ENCODE results near the gene TTC9B.
"Not testable (repeated sequence)": the region's sequence is repeated elsewhere in the genome, so short reads cannot be mapped to it uniquely, and the experiment has no call there.

Gene TTC9B

GRCh38 chr19:40232949-40233810 is 15.0 kb upstream of the TTC9B start:
- no peak for DNase-seq

GRCh38 chr19:40232479-40232878 is 14.3 kb upstream of the TTC9B start:
- no peak for DNase-seq

GRCh38 chr19:40231544-40232424 is 13.6 kb upstream of the TTC9B start:
- peak; percentile 34 for DNase-seq

- DNase-seq: no peak
Observed at GRCh38 chr19:40231057-40231456, 12.9 kb upstream of the TTC9B start.

GRCh38 chr19:40229926-40230417 is 11.8 kb upstream of the TTC9B start:
- no peak for DNase-seq

- DNase-seq: no peak
Observed at GRCh38 chr19:40229484-40229883, 11.3 kb upstream of the TTC9B start.

GRCh38 chr19:40228863-40229262 is 10.7 kb upstream of the TTC9B start:
- no peak for DNase-seq

GRCh38 chr19:40228346-40228745 is 10.2 kb upstream of the TTC9B start:
- DNase-seq: no peak

- DNase-seq: no peak
Observed at GRCh38 chr19:40225440-40226305, 7.5 kb upstream of the TTC9B start.

- no peak for DNase-seq
Observed at GRCh38 chr19:40224342-40225150, 6.4 kb upstream of the TTC9B start.

- no peak for DNase-seq
Observed at GRCh38 chr19:40223135-40223822, 5.1 kb upstream of the TTC9B start.

- peak; percentile 31 for DNase-seq
Observed at GRCh38 chr19:40221858-40222619, 3.9 kb upstream of the TTC9B start.

- DNase-seq: no peak
Observed at GRCh38 chr19:40220674-40221073, 2.5 kb upstream of the TTC9B start.

- no peak for DNase-seq
Observed at GRCh38 chr19:40219721-40220276, 1.6 kb upstream of the TTC9B start.

- DNase-seq: not testable (repeated sequence)
Observed at GRCh38 chr19:40219029-40219428, 845 bp upstream of the TTC9B start.

- no peak for DNase-seq
Observed at GRCh38 chr19:40217027-40217810, 965 bp downstream of the TTC9B start.

- DNase-seq: no peak
Observed at GRCh38 chr19:40216777-40217026, 1.5 kb downstream of the TTC9B start.

- no peak for DNase-seq
Observed at GRCh38 chr19:40216013-40216776, 2.0 kb downstream of the TTC9B start.
